RWPE2 (cell line): ENCODE measurements around the gene KCNA2.
A peak's percentile ranks its signal among the peaks of the same experiment; 100 is the strongest.

Source experiments
- ATAC-seq: fragments of 200-7000 bp; cut with Tn5 transposase; 3 replicates; pipeline ENCODE4 v1.9.1; 2021; ENCODE audit warnings: low read depth
- DNase-seq: peaks from one replicate; pipeline ENCODE4 v3.0.0-alpha.2; 2020; ENCODE audit warnings: low spot score
- H3K27ac ChIP-seq: fragments of 450-650 bp; 2 replicates; pipeline ENCODE4 v1.5.1; 2017; ENCODE audit warnings: mild to moderate bottlenecking; ENCODE audit not compliant: poor library complexity, severe bottlenecking
- H3K27me3 ChIP-seq: fragments of 250-450 bp; sonication (Bioruptor Pico); 2 replicates; pipeline ENCODE4 v1.5.1; 2021; ENCODE audit warnings: mild to moderate bottlenecking, moderate library complexity; ENCODE audit not compliant: insufficient read depth, poor library complexity, severe bottlenecking
- H3K36me3 ChIP-seq: fragments of 250-450 bp; sonication (Bioruptor Pico); 2 replicates; pipeline ENCODE4 v1.5.1; 2020; ENCODE audit warnings: low read depth, mild to moderate bottlenecking, moderate library complexity
- H3K4me1 ChIP-seq: fragments of 250-450 bp; sonication (Bioruptor Pico); 2 replicates; pipeline ENCODE4 v1.5.1; 2021; ENCODE audit warnings: mild to moderate bottlenecking, moderate library complexity; ENCODE audit not compliant: insufficient read depth, poor library complexity, severe bottlenecking
- H3K4me3 ChIP-seq: fragments of 250-450 bp; sonication (Bioruptor Pico); 2 replicates; pipeline ENCODE4 v1.5.1; 2021; ENCODE audit warnings: mild to moderate bottlenecking, moderate library complexity; ENCODE audit not compliant: severe bottlenecking
- H3K9me3 ChIP-seq: fragments of 250-450 bp; sonication (Bioruptor Pico); 2 replicates; pipeline ENCODE4 v1.5.1; 2021; ENCODE audit warnings: mild to moderate bottlenecking, moderate library complexity; ENCODE audit not compliant: severe bottlenecking
- CTCF ChIP-seq: fragments of 450-650 bp; IDR thresholded peaks from one replicate; pipeline ENCODE4 v1.5.1; 2017; ENCODE audit warnings: mild to moderate bottlenecking, moderate library complexity; ENCODE audit not compliant: poor library complexity, severe bottlenecking

KCNA2 gene

GRCh38 chr1:110554871-110555801 lies 51.0 kb downstream of the KCNA2 start:
- DNase-seq (no peak), ATAC-seq (peak; percentile 37; the same call in 1 of the 3 replicates)
- TF ChIP-seq CTCF, result peak; percentile 29
- H3K4me3 ChIP-seq, result no peak overlapping the region
- peaks cover 41% of the 10 kb centered on the region for H3K27me3 ChIP-seq
- no peaks in the 10 kb centered on the region for H3K9me3 ChIP-seq
- no peaks in the 10 kb centered on the region for H3K4me1 ChIP-seq
- H3K27ac ChIP-seq, result no peak overlapping the region
- no peaks in the 10 kb centered on the region for H3K36me3 ChIP-seq

- Histone ChIP-seq H3K4me1 (no peaks in the 10 kb centered on the region), H3K4me3 (no peak overlapping the region), H3K27ac (no peak overlapping the region), H3K27me3 (peaks cover 32% of the 10 kb centered on the region), H3K9me3 (no peaks in the 10 kb centered on the region), H3K36me3 (no peaks in the 10 kb centered on the region)
- no peak for TF ChIP-seq CTCF
- ATAC-seq (no peak), DNase-seq (no peak)
Observed at GRCh38 chr1:110551278-110551809, 54.8 kb downstream of the KCNA2 start.

GRCh38 chr1:110549831-110550230 lies 56.3 kb downstream of the KCNA2 start:
- Histone ChIP-seq H3K27ac (no peak overlapping the region), H3K9me3 (no peaks in the 10 kb centered on the region), H3K27me3 (peaks cover 16% of the 10 kb centered on the region), H3K4me3 (no peak overlapping the region), H3K36me3 (no peaks in the 10 kb centered on the region), H3K4me1 (no peaks in the 10 kb centered on the region)
- DNase-seq (no peak), ATAC-seq (no peak)
- no peak for TF ChIP-seq CTCF

GRCh38 chr1:110548381-110548780 lies 57.8 kb downstream of the KCNA2 start:
- Histone ChIP-seq H3K4me1 (no peaks in the 10 kb centered on the region), H3K27me3 (peaks cover 7% of the 10 kb centered on the region), H3K9me3 (no peaks in the 10 kb centered on the region), H3K27ac (no peak overlapping the region), H3K4me3 (no peak overlapping the region), H3K36me3 (no peaks in the 10 kb centered on the region)
- ATAC-seq, result peak; percentile 72
- peak; percentile 49 for TF ChIP-seq CTCF
- no peak for DNase-seq

- Histone ChIP-seq H3K36me3 (no peaks in the 10 kb centered on the region), H3K27me3 (peaks cover 1% of the 10 kb centered on the region), H3K4me1 (no peaks in the 10 kb centered on the region), H3K9me3 (no peaks in the 10 kb centered on the region), H3K27ac (no peak overlapping the region), H3K4me3 (no peak overlapping the region)
- DNase-seq, result no peak
- TF ChIP-seq CTCF, result no peak
- no peak for ATAC-seq
Observed at GRCh38 chr1:110547017-110547416, 59.1 kb downstream of the KCNA2 start.
